Dermis lymphatic vessel endothelial cell (primary cell): ENCODE measurements around the gene LPIN3. TPM values are rescaled to one million over a fixed set of nuclear protein-coding genes. Genes with fewer than 3 reads are reported as not detected.

Source experiments
- total RNA-seq: library from RNA; depleted of rRNA; stranded (reverse); fragments of >200 nt; gene quantifications from 2 replicates; pipeline ENCODE4 v1.2.1, GENCODE V29; 2014

Gene LPIN3, protein sequence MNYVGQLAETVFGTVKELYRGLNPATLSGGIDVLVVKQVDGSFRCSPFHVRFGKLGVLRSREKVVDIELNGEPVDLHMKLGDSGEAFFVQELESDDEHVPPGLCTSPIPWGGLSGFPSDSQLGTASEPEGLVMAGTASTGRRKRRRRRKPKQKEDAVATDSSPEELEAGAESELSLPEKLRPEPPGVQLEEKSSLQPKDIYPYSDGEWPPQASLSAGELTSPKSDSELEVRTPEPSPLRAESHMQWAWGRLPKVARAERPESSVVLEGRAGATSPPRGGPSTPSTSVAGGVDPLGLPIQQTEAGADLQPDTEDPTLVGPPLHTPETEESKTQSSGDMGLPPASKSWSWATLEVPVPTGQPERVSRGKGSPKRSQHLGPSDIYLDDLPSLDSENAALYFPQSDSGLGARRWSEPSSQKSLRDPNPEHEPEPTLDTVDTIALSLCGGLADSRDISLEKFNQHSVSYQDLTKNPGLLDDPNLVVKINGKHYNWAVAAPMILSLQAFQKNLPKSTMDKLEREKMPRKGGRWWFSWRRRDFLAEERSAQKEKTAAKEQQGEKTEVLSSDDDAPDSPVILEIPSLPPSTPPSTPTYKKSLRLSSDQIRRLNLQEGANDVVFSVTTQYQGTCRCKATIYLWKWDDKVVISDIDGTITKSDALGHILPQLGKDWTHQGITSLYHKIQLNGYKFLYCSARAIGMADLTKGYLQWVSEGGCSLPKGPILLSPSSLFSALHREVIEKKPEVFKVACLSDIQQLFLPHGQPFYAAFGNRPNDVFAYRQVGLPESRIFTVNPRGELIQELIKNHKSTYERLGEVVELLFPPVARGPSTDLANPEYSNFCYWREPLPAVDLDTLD
- total RNA-seq: 0.17 and 1.1 TPM in 2 replicates

DNA sequence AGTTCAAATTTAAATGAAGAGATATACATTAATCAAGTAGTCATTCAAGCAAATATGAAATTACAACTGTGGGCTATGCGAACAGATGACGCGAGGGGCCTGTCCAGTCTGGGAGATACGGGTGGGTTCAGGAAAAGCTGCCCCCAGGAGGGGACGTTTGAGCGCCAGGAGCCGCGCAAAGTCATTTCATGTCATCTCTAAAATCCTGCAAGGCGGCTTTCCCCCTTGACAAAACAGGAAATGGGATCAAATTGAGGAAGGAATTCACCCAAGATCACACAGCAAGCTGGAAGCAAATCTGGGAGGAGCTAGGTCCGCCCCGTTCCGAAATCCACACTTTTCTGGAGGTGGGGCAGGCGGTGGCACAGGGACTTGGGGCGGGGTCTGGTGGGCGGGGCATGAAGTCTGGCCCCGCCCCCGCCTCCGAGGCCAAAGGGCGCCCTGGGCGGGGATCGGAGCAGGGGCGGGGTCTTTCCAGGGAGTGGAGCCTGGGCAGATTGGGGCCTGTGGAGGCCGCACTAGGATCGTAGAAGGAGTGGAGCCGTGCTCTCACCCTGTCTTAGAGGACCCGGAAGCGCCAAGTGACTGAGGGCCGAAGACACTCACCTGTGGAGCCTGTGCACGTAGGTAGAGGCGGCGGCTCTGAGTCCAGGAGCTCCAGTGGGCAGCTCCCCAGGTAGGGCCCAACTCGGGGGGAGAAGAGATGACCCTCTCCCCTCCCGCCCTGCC is at the start of gene LPIN3:
Gene LPIN3 (plus strand): TSS at position 495 of the 729 bp plus-strand sequence. CDS start 4,983 bp downstream, outside the sequence.

DNA sequence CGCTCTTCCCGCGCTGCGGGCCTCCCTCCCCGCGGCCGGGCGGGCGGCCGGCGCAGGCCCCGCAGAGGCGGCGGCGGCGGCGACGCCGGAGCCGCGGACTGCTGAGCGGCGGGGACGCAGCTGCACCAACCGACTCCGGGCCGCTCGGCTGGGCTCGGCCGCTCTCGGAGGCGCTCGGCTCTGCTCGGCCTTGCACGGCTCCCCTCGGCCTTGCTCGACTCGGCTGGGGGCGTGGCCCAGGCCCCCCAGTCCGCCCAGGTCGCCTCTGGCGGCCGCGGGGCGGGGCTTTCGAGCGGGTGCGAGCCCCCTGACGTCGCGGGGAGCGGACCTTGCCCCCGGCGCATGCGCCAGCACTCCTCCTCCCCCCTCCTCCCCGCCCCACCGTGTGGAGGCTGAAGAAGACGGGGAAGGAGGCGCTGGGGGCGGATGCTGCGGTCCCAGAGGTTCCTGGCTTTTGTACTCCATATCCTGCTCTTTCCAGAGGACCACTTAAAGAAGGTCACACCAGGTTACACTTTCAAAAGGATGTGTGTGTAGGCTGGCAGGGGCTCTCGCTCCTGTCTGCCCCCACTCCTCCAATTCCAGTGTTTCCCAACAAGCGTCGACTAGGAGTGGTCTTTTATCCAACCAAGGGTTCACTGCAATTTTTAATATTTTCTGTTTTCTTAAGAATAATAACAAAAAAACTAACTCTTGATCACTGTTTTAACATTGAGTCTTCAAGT is 22.9 kb upstream of the LPIN3 start, which contains the start of gene ZHX3:
Gene ZHX3 (minus strand): TSS at position 186 of the 725 bp plus-strand sequence. CDS start 112,815 bp downstream, outside the sequence.

DNA sequence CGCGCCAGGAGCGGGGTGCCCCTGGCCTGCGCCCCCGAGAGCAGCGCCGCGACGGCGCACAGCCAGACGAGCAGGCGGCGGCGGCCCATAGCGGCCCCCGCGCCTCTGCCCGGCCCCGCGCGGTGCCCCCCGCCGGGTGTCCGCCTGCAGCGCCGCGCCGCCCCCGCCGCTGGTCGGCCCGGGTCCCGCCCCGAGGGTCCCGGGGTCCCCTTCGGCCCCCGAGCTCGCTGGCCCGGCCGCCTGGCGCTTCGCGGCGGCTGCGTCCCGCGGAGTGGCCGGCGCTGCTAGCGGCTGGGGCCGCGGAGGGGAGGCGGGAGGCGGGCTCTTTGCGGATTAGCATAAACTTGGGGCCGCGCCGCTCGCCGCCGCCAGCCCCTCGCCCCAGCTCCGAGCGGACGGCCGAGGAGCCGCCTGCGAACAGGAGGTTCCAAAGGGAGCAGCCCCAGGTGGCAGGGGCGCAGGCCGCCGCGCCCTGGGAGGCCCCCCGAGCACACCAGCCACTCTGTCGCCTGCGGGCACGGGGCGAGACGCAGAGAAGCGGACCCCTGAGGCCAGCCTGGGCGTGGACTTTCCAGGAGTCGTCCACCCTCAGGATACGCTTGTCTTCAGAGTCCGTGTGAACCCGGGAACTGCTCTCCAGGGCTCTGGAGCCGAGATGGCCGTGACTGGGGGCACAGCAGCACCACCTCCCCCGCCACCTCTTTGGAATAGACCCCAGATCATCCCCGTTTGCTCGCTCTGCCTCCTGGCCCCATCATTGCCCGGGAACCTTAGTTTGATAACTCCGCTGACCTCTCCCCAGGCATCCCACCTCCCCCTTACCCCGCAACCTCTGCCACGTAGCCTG is 26.1 kb downstream of the LPIN3 start, which contains the start of gene EMILIN3:
Gene EMILIN3 (minus strand): TSS at position 273 of the 847 bp plus-strand sequence. CDS start 184 bp downstream, at position 89.

Other genes starting within 250 kb of the LPIN3 start
- gene PLCG1, start 203.3 kb upstream of the LPIN3 start, total RNA-seq: 153 and 166 TPM in 2 replicates
- 8.3 and 16.9 TPM in 2 replicates for gene ZHX3, start 23.1 kb upstream of the LPIN3 start, total RNA-seq
- under 0.01 and 0.11 TPM in 2 replicates for gene EMILIN3, start 26.0 kb downstream of the LPIN3 start, total RNA-seq